ENCODE measurements around the gene TUBGCP2. TPM values are rescaled to one million over a fixed set of nuclear protein-coding genes. Genes with fewer than 3 reads are reported as not detected.

Gene TUBGCP2
- total and polyA plus RNA-seq, 2 experiments from 2014 or later = 39.7 to 53.9 TPM

- Histone ChIP-seq H3K79me2 (ENCODE audit: insufficient read depth) (no peaks in the 10 kb centered on the region), H3K27me3 (replicated peaks; ENCODE audit: insufficient read depth) (peaks cover 14% of the 10 kb centered on the region), H4K20me1 (ENCODE audit: insufficient read depth) (no peaks in the 10 kb centered on the region), H3K36me3 (ENCODE audit: low read depth) (no peaks in the 10 kb centered on the region), H3K9me3 (ENCODE audit: low read depth) (no peaks in the 10 kb centered on the region), H3K4me1 (ENCODE audit: insufficient read depth) (no peaks in the 10 kb centered on the region), H3K4me3 (no peak overlapping the region), H3K9me2 (ENCODE audit: insufficient read depth) (no peaks in the 10 kb centered on the region), H3K27ac (no peak overlapping the region), H3F3A (ENCODE audit: insufficient read depth) (no peaks in the 10 kb centered on the region), H2AFZ (no peak overlapping the region), H3K4me2 (ENCODE audit: unreplicated experiment) (no peak overlapping the region), H3K9ac (no peak overlapping the region)
- 13 to 25% methylated on average over 7 to 9 of the region's 9 CpGs for WGBS, 2 experiments (ENCODE audit: low coverage in 1 of 2, low lambda C conversion rate in 2 of 2, missing lambda C conversion rate in 2 of 2)
- in situ Hi-C loops (cut with MboI) = no loop called here
- TF ChIP-seq EZH2 (IDR thresholded peaks at IDR 0.05; ENCODE audit: insufficient read depth, poor library complexity, severe bottlenecking) (no peak), EZH2phosphoT487 (IDR thresholded peaks at IDR 0.05; ENCODE audit: insufficient read depth, low read depth) (no peak)
- DNase-seq = no peak
These were observed 40.9 kb upstream of the TUBGCP2 start for GRCh38 chr10:133349577-133350011.

GRCh38 chr10:133349160-133349568, 40.5 kb upstream of the TUBGCP2 start:
- Histone ChIP-seq H3K27me3 (replicated peaks; ENCODE audit: insufficient read depth) (peaks cover 14% of the 10 kb centered on the region), H2AFZ (no peak overlapping the region), H3K9me2 (ENCODE audit: insufficient read depth) (no peaks in the 10 kb centered on the region), H3K4me3 (no peak overlapping the region), H3K4me1 (ENCODE audit: insufficient read depth) (no peaks in the 10 kb centered on the region), H3K4me2 (ENCODE audit: unreplicated experiment) (no peak overlapping the region), H3F3A (ENCODE audit: insufficient read depth) (no peaks in the 10 kb centered on the region), H3K79me2 (ENCODE audit: insufficient read depth) (no peaks in the 10 kb centered on the region), H3K9ac (no peak overlapping the region), H3K27ac (no peak overlapping the region), H3K9me3 (ENCODE audit: low read depth) (no peaks in the 10 kb centered on the region), H4K20me1 (ENCODE audit: insufficient read depth) (no peaks in the 10 kb centered on the region), H3K36me3 (ENCODE audit: low read depth) (no peaks in the 10 kb centered on the region)
- no peak for DNase-seq
- in situ Hi-C loops (cut with MboI) = no loop called here
- WGBS, 2 experiments (ENCODE audit: low coverage in 1 of 2, low lambda C conversion rate in 2 of 2, missing lambda C conversion rate in 2 of 2) = 57 to 61% methylated on average over 8 of the region's 8 CpGs
- TF ChIP-seq EZH2 (IDR thresholded peaks at IDR 0.05; ENCODE audit: insufficient read depth, poor library complexity, severe bottlenecking) (no peak), EZH2phosphoT487 (IDR thresholded peaks at IDR 0.05; ENCODE audit: insufficient read depth, low read depth) (no peak)

- Histone ChIP-seq H4K20me1 (ENCODE audit: insufficient read depth) (no peaks in the 10 kb centered on the region), H3K9me2 (ENCODE audit: insufficient read depth) (no peaks in the 10 kb centered on the region), H3K9me3 (ENCODE audit: low read depth) (no peaks in the 10 kb centered on the region), H3K9ac (no peak overlapping the region), H3K27me3 (replicated peaks; ENCODE audit: insufficient read depth) (peaks cover 22% of the 10 kb centered on the region), H3K4me3 (no peak overlapping the region), H3K36me3 (ENCODE audit: low read depth) (no peaks in the 10 kb centered on the region), H3K79me2 (ENCODE audit: insufficient read depth) (no peaks in the 10 kb centered on the region), H3K4me2 (ENCODE audit: unreplicated experiment) (no peak overlapping the region), H3K27ac (no peak overlapping the region), H3F3A (ENCODE audit: insufficient read depth) (no peaks in the 10 kb centered on the region), H3K4me1 (ENCODE audit: insufficient read depth) (no peaks in the 10 kb centered on the region), H2AFZ (no peak overlapping the region)
- DNase-seq = no peak
- 35 to 46% methylated on average over 12 to 16 of the region's 16 CpGs for WGBS, 2 experiments (ENCODE audit: low coverage in 1 of 2, low lambda C conversion rate in 2 of 2, missing lambda C conversion rate in 2 of 2)
- no peak for TF ChIP-seq EZH2phosphoT487 (IDR thresholded peaks at IDR 0.05; ENCODE audit: insufficient read depth, low read depth)
- TF ChIP-seq EZH2 (IDR thresholded peaks at IDR 0.05; ENCODE audit: insufficient read depth, poor library complexity, severe bottlenecking) = no peak
- in situ Hi-C loops (cut with MboI) = no loop called here
These were observed 39.2 kb upstream of the TUBGCP2 start for GRCh38 chr10:133347710-133348517.

GRCh38 chr10:133346413-133346812, 37.7 kb upstream of the TUBGCP2 start:
- Histone ChIP-seq H3K27me3 (replicated peaks; ENCODE audit: insufficient read depth) (peaks cover 25% of the 10 kb centered on the region), H3K4me2 (ENCODE audit: unreplicated experiment) (no peak overlapping the region), H3K4me1 (ENCODE audit: insufficient read depth) (no peaks in the 10 kb centered on the region), H4K20me1 (ENCODE audit: insufficient read depth) (no peaks in the 10 kb centered on the region), H3K36me3 (ENCODE audit: low read depth) (no peaks in the 10 kb centered on the region), H3K79me2 (ENCODE audit: insufficient read depth) (no peaks in the 10 kb centered on the region), H3K4me3 (no peak overlapping the region), H3K27ac (no peak overlapping the region), H3K9me2 (ENCODE audit: insufficient read depth) (no peaks in the 10 kb centered on the region), H3K9ac (no peak overlapping the region), H3F3A (ENCODE audit: insufficient read depth) (no peaks in the 10 kb centered on the region), H3K9me3 (ENCODE audit: low read depth) (no peaks in the 10 kb centered on the region), H2AFZ (no peak overlapping the region)
- TF ChIP-seq EZH2 (IDR thresholded peaks at IDR 0.05; ENCODE audit: insufficient read depth, poor library complexity, severe bottlenecking) (no peak), EZH2phosphoT487 (IDR thresholded peaks at IDR 0.05; ENCODE audit: insufficient read depth, low read depth) (no peak)
- 34 to 57% methylated on average over 7 to 11 of the region's 11 CpGs for WGBS, 2 experiments (ENCODE audit: low coverage in 1 of 2, low lambda C conversion rate in 2 of 2, missing lambda C conversion rate in 2 of 2)
- no peak for DNase-seq
- in situ Hi-C loops (cut with MboI) = no loop called here

Measured in GM23248 (cell line).